ENCODE measurements around the gene PLEKHA5. TPM values are rescaled to one million over a fixed set of nuclear protein-coding genes. Genes with fewer than 3 reads are reported as not detected.
A peak's percentile ranks its signal among the peaks of the same experiment; 100 is the strongest.

The PLEKHA5 gene
- total and polyA plus RNA-seq, 2 of the 4 experiments (the other 2 are of a cell fraction): 5.3 to 12.2 TPM

GRCh38 chr12:19298836-19299605 lies 169.5 kb downstream of the PLEKHA5 start:
- ChIA-PET POLR2A (ENCODE audit: unreplicated experiment) (no interaction called here), CTCF (no interaction called here)
- no peaks in the 10 kb centered on the region for H3K9me3 ChIP-seq (ENCODE audit: control insufficient read depth, insufficient read depth, low read length)
- no peak overlapping the region for H3K4me3 ChIP-seq (ENCODE audit: insufficient read depth, low read depth, low read length)
- H3K9me1 ChIP-seq (ENCODE audit: insufficient read depth, low read length): no peaks in the 10 kb centered on the region; the same call in 1 of the 2 replicates
- no peaks in the 10 kb centered on the region for H3K79me1 ChIP-seq (ENCODE audit: low read depth in 1 of 2, low read length in 2 of 2)
- no peak overlapping the region for H2BK120ac ChIP-seq (ENCODE audit: low read depth, low read length)
- no peak overlapping the region for H2BK5ac ChIP-seq (ENCODE audit: low read depth, low read length, poor library complexity, severe bottlenecking)
- peaks cover 9% of the 10 kb centered on the region for H3K36me3 ChIP-seq (ENCODE audit: control insufficient read depth, insufficient read depth, low read length)
- WGBS, 2 experiments (ENCODE audit: extremely low coverage in 2 of 2, insufficient read length in 1 of 2): no CpG with 5 or more reads among the region's 7 CpGs
- dilution Hi-C loops (cut with HindIII; ENCODE audit: low sequenced_read_pairs, unreplicated experiment) (no loop called here), in situ Hi-C loops (cut with MboI; ENCODE audit: low sequenced_read_pairs) (loop anchor here (25.0 kb wide), 1 partner anchor 862 kb away; no protein-coding TSS in a partner anchor), intact Hi-C loops (cut with micrococcal nuclease) (no loop called here)
- H3K4ac ChIP-seq (ENCODE audit: low read depth, low read length): no peak overlapping the region
- no peak overlapping the region for H2AK9ac ChIP-seq (replicated peaks; ENCODE audit: low read depth, low read length, poor library complexity)
- H3K4me1 ChIP-seq (ENCODE audit: control insufficient read depth, insufficient read depth, low read length): peaks cover 4% of the 10 kb centered on the region
- no peak overlapping the region for H3K4me2 ChIP-seq (ENCODE audit: low read depth, low read length)
- H3K9ac ChIP-seq (ENCODE audit: low read depth, low read length): no peak overlapping the region
- no peak overlapping the region for H3K56ac ChIP-seq (ENCODE audit: extremely low read depth, insufficient read depth, low read length)
- H3K27me3 ChIP-seq (ENCODE audit: control insufficient read depth, insufficient read depth, low read length): no peaks in the 10 kb centered on the region
- H3K14ac ChIP-seq (replicated peaks; ENCODE audit: low read depth, low read length): no peak overlapping the region
- no peaks in the 10 kb centered on the region for H4K20me1 ChIP-seq (ENCODE audit: insufficient read depth, low read length)
- H4K8ac ChIP-seq (ENCODE audit: low read depth in 2 of 2, low read length in 2 of 2): no peak overlapping the region
- no TSS peak for BruUV-seq (replicated peaks)
- H2AK5ac ChIP-seq (ENCODE audit: low read depth, low read length): no peak overlapping the region
- H2AFZ ChIP-seq (replicated peaks; ENCODE audit: low read length, poor library complexity): no peak overlapping the region
- no peak overlapping the region for H2BK20ac ChIP-seq (ENCODE audit: low read depth, low read length)
- H3K23ac ChIP-seq (ENCODE audit: low read depth, low read length): no peak overlapping the region
- H3K27ac ChIP-seq (ENCODE audit: insufficient read depth, low read length): no peak overlapping the region
- ATAC-seq (ENCODE audit: low read depth) (no peak), DNase-seq (no peak)
- TF ChIP-seq MAFK (IDR thresholded peaks at IDR 0.05; ENCODE audit: low read depth, low read length) (peak; percentile 83), ELK1 (IDR thresholded peaks at IDR 0.05; ENCODE audit: borderline replicate concordance, low read depth, low read length) (no peak)
- no peak overlapping the region for H4K91ac ChIP-seq (ENCODE audit: insufficient read depth, low read depth, low read length)
- no peak overlapping the region for H2BK15ac ChIP-seq (ENCODE audit: low read depth, low read length)
- H3K18ac ChIP-seq (ENCODE audit: low read depth, low read length): no peak overlapping the region
- H4K5ac ChIP-seq (ENCODE audit: low read depth, low read length): no peak overlapping the region

All from IMR-90 (cell line).